GM12891 (cell line): ENCODE data around the gene ERICH6. TPM values are rescaled to one million over a fixed set of nuclear protein-coding genes. Genes with fewer than 3 reads are reported as not detected.

ENCODE experiments used
- DNase-seq: peaks from one replicate; pipeline ENCODE4 v3.0.0; 2011; ENCODE audit warnings: low spot score; ENCODE audit not compliant: insufficient read length
- FAIRE-seq: peaks from 2 replicates; lab custom pipeline; 2011; peaks lifted over from hg19 to GRCh38; lab: Jason Lieb, UNC
- PAX5 ChIP-seq: IDR thresholded peaks from 2 replicates; pipeline ENCODE4 v1.6.1; 2011; ENCODE audit warnings: low read length, moderate library complexity, mild to moderate bottlenecking; ENCODE audit not compliant: insufficient read depth, severe bottlenecking
- POLR2A ChIP-seq: IDR thresholded peaks from 2 replicates; pipeline ENCODE4 v1.6.1; 2011; ENCODE audit warnings: low read depth, low read length, control low read depth
- POLR2AphosphoS5 ChIP-seq: IDR thresholded peaks from 2 replicates; pipeline ENCODE4 v1.6.1; 2011; ENCODE audit warnings: low read depth, low read length, control low read depth
- POU2F2 ChIP-seq: IDR thresholded peaks from 2 replicates; pipeline ENCODE4 v1.6.1; 2011; ENCODE audit warnings: low read depth, mild to moderate bottlenecking, control low read depth, low read length, moderate library complexity
- SPI1 ChIP-seq: IDR thresholded peaks from 2 replicates; pipeline ENCODE4 v1.6.1; 2011; ENCODE audit warnings: low read depth, low read length, control low read depth
- TAF1 ChIP-seq: IDR thresholded peaks from 2 replicates; pipeline ENCODE4 v1.6.1; 2011; ENCODE audit warnings: low read depth, low read length, control low read depth
- polyA plus RNA-seq: library from polyadenylated mRNA; unstranded; fragments of >200 nt; gene quantifications from one replicate; pipeline ENCODE4 v1.2.1, GENCODE V29; 2012; ENCODE audit warnings: low read depth, missing spikeins, inconsistent platforms; ENCODE audit not compliant: missing spikeins

The ERICH6 gene
- not detected for polyA plus RNA-seq

- DNase-seq (peak; percentile 84), FAIRE-seq (no peak)
- peak; percentile 35; the same call in 1 of the 2 replicates for TF ChIP-seq POLR2A
- no peak for TF ChIP-seq PAX5
- TF ChIP-seq TAF1, result peak; percentile 43; the same call in 1 of the 2 replicates
- 0 out of 2 replicates have a peak, but pooled peaks have one; percentile 13 for TF ChIP-seq POLR2AphosphoS5
- TF ChIP-seq SPI1, result peak; percentile 55
- no peak for TF ChIP-seq POU2F2
These were observed at the start of gene ERICH6 for GRCh38 chr3:150703756-150704344. Gene ERICH6 (minus strand): TSS chr3:150703920. CDS start chr3:150703898, 22 bp downstream.

GRCh38 chr3:150751781-150752263 is 48.1 kb upstream of the ERICH6 start:
- FAIRE-seq, result no peak
- TF ChIP-seq POLR2A (no peak), POLR2AphosphoS5 (no peak), POU2F2 (no peak), TAF1 (no peak), PAX5 (no peak), SPI1 (no peak)
- no peak for DNase-seq

- TF ChIP-seq POLR2AphosphoS5 (no peak), PAX5 (no peak), POLR2A (no peak), POU2F2 (no peak), SPI1 (no peak), TAF1 (no peak)
- FAIRE-seq, result no peak
- no peak for DNase-seq
These were observed 45.5 kb upstream of the ERICH6 start for GRCh38 chr3:150749255-150749654.

GRCh38 chr3:150748684-150749047 is 44.9 kb upstream of the ERICH6 start:
- DNase-seq, result no peak
- FAIRE-seq, result no peak
- TF ChIP-seq PAX5 (no peak), TAF1 (no peak), POLR2A (no peak), POLR2AphosphoS5 (no peak), SPI1 (no peak), POU2F2 (no peak)

- FAIRE-seq, result no peak
- DNase-seq, result no peak
- TF ChIP-seq TAF1 (no peak), PAX5 (no peak), POLR2A (no peak), POLR2AphosphoS5 (no peak), POU2F2 (no peak), SPI1 (no peak)
These were observed 44.4 kb upstream of the ERICH6 start for GRCh38 chr3:150747886-150748683.

GRCh38 chr3:150746791-150747590 is 43.3 kb upstream of the ERICH6 start:
- DNase-seq (no peak), FAIRE-seq (no peak)
- TF ChIP-seq TAF1, result no peak

- TF ChIP-seq POLR2AphosphoS5 (no peak), POLR2A (no peak)
- FAIRE-seq (no peak), DNase-seq (no peak)
These were observed 42.1 kb upstream of the ERICH6 start for GRCh38 chr3:150745832-150746231.

- TF ChIP-seq TAF1, result no peak
- no peak for TF ChIP-seq PAX5
- no peak for TF ChIP-seq POLR2AphosphoS5
- TF ChIP-seq POLR2A, result no peak
- no peak for TF ChIP-seq SPI1
- TF ChIP-seq POU2F2, result no peak
- no peak for FAIRE-seq
- DNase-seq, result no peak
These were observed 41.1 kb upstream of the ERICH6 start for GRCh38 chr3:150744919-150745211.
